GM12873 (cell line): ENCODE results near the gene STUM.

ENCODE experiments used
- TF ChIP-seq, protein P1 (sequence below): IDR thresholded peaks from 2 replicates; pipeline ENCODE4 v1.5.1; 2012; ENCODE audit warnings: low read depth, mild to moderate bottlenecking, moderate library complexity, low read length, control low read depth; ENCODE audit not compliant: insufficient read depth; ENCODE audit errors: missing control alignments

Gene STUM

DNA sequence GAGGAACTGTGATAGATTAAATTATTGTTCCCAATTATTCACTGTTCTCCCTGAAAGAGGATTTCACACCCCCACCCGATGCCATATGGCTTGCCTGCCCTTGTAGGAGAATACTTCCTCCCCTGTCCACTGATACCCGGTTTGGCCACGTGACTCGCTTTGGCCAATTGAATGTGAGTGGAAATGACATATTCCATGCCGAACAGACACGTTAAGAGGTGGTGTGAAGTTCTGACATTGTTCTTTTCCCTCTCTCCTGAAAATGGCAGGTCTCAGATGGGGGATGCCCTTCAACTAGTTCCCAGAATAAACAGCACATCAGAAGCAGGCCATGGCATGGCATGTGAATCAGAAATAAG, 5.3 kb downstream of the STUM start:
- TF ChIP-seq, protein P1, sequence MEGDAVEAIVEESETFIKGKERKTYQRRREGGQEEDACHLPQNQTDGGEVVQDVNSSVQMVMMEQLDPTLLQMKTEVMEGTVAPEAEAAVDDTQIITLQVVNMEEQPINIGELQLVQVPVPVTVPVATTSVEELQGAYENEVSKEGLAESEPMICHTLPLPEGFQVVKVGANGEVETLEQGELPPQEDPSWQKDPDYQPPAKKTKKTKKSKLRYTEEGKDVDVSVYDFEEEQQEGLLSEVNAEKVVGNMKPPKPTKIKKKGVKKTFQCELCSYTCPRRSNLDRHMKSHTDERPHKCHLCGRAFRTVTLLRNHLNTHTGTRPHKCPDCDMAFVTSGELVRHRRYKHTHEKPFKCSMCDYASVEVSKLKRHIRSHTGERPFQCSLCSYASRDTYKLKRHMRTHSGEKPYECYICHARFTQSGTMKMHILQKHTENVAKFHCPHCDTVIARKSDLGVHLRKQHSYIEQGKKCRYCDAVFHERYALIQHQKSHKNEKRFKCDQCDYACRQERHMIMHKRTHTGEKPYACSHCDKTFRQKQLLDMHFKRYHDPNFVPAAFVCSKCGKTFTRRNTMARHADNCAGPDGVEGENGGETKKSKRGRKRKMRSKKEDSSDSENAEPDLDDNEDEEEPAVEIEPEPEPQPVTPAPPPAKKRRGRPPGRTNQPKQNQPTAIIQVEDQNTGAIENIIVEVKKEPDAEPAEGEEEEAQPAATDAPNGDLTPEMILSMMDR, result no peak

GRCh38 chr1:226555092-226555491, 6.5 kb downstream of the STUM start:
- TF ChIP-seq, protein P1, result no peak

DNA sequence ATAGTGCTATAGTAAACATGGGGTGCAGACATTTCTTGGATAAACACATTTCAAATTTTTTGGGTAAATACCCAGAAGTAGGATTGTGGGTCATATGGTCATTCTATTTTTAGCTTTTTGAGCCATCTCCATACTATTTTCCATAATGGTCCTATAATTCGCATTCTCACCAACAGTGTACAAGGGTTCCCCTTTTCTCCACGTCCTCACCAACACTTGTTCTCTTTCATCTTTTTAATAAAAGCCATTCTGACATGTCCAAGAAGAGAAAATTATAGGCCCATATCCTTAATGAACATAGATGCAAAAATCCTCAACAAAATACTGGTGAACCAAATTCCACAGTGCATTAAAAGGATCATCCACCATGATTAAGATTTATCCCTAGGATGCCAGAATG, 8.9 kb downstream of the STUM start:
- TF ChIP-seq, protein P1, result no peak

DNA sequence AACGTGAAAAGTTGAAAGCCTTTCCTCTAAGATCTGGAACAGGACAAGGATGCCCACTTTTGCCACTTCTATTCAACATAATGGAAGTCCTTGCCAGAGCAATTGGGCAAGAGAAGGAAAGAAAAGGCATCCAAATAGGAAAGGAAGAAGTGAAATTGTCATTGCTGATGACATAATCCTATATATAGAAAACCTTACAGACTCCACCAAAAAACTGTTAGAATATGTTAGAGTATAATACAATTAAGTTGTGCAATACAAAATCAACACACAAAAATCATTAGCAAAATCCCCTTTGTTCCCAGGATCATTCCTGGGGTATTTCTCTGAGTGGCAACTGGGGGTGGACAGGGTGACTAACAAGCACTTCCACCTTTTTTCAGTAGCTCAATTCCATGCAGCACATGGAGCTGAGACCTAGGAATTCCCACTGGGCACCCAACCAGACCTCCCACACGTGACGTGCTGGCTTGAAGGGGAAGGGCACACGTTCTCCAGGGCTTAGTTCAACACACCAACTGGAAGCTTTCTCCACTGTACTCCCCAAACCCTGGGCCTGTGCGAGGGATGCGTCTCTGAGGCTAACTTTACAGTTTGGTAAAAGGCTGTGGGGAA, 9.6 kb downstream of the STUM start:
- TF ChIP-seq, protein P1, result no peak

- TF ChIP-seq, protein P1, result no peak
These were observed 11.7 kb downstream of the STUM start for GRCh38 chr1:226560243-226560642.

GRCh38 chr1:226562989-226563388, 14.4 kb downstream of the STUM start:
- TF ChIP-seq, protein P1, result no peak

DNA sequence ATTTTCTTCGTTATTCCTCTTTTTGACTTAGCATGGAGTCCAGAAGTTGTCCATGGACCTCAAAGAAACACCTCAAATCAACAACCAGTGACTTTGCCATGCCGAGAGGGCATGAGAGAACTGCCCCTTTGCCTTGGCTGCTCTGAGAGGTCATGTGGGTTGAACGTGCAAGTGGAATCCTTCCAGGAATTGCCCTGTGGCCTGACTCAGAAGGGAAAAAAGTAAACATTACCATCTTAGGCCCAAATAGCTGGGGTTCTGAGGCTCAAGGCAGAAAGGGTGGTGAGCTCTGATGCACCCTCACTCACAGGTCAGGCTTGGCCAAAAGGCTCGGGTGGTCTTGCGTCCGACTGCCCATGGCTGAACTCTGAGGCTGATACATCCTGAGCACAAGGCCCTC, 15.1 kb downstream of the STUM start:
- TF ChIP-seq, protein P1, result no peak
